Activated CD4-positive, alpha-beta T cell treated with anti-CD3 and anti-CD28 coated beads, Interleukin-2, amount 50 U/mL, for 1 hour (primary cell): ENCODE measurements around the gene PSMB2.
"Not testable (repeated sequence)": the region's sequence is repeated elsewhere in the genome, so short reads cannot be mapped to it uniquely, and the experiment has no call there.

Source experiments
- DNase-seq: peaks from one replicate; pipeline ENCODE4 v3.0.0-alpha.2; 2020

PSMB2 gene

DNA sequence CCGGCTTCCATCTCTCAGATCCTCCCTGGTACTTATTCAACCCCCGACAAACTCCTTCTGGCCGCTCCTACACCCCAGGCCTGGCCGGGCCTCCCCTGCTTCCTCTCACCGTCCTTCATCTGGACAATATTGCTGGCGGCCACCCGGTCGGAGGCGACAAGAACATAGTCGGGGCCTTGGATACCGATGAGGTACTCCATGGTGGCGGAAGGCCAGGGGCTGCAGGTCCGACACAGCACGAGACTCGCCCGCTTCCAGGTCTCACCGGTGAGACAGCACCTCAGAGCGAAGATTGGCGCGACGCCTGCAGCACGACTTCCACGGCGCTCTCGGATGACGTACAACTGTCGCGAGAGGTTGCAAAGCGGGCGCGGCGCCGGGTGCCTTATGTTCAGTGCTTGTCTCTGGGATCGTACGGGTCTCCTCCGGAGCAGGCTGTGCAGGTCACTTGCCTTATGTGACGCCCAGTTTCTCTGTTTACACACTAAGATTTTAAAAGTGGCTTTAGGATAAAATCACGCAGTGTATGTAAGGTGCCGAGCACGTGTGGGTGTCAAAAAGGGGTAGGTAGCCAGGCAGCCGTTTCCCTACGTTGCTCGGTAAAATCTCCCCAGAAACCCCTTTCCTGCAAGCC is at the start of gene PSMB2:
Gene PSMB2, minus strand, starts transcription at position 294 of the 634 bp plus-strand sequence. Its CDS starts 94 bp downstream, at position 200.
- peak; percentile 97 for DNase-seq

GRCh38 chr1:35691080-35691479 is 49.8 kb upstream of the PSMB2 start:
- no peak for DNase-seq

DNA sequence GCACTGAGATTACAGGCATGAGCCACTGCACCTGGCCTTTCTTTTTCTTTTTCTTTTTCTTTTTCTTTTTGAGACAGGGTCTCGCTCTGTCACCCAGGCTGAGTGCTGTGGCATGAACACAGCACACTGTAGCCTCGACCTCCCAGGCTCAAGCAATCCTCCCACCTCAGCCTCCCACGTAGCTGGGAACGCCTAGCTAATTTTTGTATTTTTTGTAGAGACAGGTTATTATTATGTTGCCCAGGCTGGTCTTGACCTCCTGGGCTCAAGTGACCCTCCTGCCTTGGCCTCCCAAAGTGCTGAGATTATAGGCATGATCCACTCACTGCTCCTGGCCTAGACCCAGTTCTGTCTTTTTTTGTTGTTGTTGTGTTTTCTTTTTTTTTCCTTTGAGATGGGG is 48.8 kb upstream of the PSMB2 start:
- not testable (repeated sequence) for DNase-seq

DNA sequence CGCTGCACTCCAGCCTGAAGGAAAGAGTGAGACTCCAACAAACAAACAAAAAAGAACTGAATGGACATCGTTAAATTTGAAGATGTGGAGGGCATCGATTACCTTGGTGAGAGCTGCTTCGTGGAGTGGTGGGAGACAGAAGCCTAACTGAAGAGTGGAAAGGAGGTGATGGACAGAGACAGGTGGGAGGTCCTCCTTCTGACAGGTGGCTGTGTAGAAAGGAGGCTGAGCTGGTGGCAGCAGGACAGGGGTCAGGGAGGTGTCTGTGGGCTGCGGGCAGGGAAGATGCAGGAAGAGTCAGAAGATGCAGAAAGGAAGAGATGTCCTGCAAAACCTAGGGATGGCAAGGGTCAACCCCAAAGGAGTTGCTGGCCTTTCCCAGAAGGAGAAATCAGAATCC is 46.8 kb upstream of the PSMB2 start:
- no peak for DNase-seq

DNA sequence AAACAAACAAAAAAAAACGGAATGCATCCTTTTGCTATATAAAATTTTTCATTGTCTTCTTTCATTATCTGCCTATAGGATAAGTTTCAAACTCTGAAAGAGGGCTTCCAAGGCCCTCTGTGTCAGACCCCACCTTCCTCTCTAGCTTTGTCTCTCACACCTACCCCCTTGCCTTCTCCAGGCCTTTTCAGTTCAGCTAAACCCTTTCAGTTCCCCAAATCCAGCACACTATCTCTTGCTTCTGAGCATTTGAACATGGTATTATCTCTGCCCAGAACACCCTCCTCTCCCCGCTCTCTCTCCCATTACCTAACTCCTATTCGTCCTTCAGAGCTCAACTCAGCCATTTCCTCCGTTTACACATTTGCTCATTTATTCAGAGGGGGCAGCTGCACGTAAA is 41.7 kb upstream of the PSMB2 start:
- no peak for DNase-seq

GRCh38 chr1:35680271-35680670 is 38.9 kb upstream of the PSMB2 start:
- DNase-seq = no peak

DNA sequence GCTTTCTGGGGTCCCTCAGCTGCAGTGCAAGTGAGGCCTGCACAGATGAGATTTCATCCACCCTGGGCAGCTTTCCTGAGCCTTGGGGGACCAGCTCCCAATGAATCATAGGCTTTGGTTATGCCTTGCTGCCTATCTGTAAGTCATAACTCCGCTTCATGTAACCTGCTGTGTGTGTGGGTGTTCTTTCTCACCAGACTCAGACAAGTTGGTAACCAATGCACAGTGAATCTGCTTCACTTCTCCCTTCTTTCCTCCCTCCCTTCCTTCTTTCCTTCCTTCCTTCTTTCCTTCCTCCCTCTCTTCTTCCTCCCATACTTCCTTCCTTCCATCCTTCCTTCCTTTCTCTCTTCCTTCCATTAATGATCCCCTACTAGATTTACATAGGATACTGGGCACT is 34.4 kb upstream of the PSMB2 start:
- no peak for DNase-seq

DNA sequence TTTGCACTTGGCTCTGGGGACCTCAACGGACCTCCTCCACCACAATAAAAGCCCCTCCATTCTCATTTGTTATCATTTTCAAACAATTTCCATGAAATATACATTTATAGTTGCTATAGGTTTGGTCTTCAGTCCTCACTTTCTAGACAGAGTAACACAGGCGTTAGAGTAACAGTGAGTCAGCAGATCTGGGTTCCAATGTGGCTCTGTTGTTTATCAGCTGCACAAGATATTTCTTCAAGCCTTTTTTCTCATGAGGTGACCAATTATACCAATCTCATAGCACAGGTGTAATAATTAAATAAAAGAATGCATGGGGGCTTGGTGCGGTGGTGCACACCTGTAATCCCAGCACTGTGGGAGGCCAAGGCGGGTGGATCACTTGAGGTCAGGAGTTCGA is 32.8 kb upstream of the PSMB2 start:
- no peak for DNase-seq

GRCh38 chr1:35672116-35672515 is 30.8 kb upstream of the PSMB2 start:
- DNase-seq = no peak

DNA sequence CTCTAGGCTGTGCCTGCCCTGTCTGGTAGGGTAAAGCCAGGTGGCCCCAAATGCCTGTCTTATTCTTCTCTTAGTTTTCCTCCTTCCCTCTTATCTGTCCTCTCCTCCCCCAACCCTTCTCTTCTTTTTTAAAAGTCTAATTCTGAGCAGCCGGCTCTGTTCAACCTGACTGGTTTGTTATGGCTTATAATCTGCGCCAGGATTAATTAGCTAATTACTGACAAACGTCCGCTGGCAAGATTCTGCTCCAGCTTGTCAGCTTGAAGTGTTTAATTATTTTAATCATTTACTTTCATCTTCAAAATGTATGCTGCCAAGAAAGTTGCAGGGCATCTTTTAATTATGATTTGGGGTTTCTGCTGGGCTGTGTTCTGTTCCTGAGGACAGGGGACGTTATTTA is 27.2 kb upstream of the PSMB2 start:
- no peak for DNase-seq

GRCh38 chr1:35666916-35667315 is 25.6 kb upstream of the PSMB2 start:
- no peak for DNase-seq

DNA sequence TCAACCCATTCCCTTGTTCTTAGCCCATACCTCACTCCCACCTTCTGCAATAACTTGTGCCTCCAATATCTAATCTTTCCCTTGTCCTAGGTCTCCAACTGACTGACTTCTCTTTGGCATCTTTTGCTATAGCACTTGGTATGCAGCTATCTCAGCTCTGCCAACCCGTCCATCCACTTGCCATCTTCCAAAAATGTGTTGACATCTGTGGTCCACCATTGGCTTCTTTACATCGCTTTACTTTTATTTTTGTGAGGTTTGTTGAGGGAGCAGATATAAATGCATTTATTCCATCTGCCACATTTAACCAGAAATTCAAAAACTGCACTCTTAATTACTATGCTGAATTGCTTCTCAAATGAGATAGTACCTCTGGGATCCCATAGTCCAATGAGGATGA is 24.9 kb upstream of the PSMB2 start:
- DNase-seq = no peak

DNA sequence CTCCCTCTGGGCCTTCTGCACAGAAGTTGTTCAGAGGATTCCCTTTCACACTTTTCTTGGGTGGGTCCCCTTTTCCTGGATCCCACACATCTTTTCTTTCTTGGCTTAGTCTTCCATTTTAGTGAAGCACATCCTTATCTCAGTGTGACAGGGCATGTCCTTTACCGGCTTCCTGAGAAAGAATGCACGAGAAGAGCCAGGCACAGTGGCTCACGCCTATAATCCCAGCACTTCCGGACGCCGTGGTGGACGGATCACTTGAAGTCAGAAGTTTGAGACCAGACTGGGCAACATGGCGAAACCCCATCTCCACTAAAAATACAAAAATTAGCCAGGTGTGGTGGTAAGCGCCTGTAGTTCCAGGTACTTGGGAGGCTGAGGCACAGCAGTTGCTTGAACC is 22.1 kb upstream of the PSMB2 start:
- DNase-seq = no peak

DNA sequence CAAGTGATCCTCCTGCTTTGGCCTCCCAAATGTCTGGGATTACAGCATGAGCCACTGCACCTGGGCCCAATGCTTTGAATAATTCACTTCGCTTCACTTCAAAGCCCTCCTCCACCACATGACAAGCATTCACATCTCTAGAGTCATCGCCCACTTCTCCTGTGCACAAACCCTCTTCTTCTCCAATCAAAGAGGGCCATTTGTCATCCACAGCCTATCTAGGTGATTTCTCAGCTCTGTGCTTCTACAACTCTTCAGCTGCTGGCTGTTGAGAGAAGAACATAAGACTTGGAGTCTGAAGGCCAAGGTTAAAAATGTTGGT is 20.1 kb upstream of the PSMB2 start:
- no peak for DNase-seq

- DNase-seq = no peak
These were observed 19.5 kb upstream of the PSMB2 start for GRCh38 chr1:35660581-35661473.

- DNase-seq = no peak
These were observed 18.3 kb upstream of the PSMB2 start for GRCh38 chr1:35659589-35659988.

DNA sequence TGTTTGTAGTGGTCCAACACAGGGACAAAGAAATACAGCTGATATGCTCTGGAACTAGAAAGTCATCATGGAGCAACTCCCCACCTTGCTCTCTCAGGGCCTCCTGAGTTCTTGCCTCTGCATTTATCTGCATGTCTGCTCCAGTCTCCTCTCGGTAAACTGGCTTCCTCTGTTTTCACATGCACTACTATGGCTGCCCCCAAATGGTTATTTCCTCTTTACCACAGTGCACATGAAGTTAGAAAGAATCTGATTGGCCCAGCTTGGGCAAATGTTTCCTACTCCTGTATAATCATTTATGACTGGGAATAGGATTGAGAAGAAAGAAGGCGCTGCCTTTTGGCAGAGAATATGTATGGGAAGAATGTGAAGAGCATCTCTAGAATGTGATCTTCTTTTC is 16.5 kb upstream of the PSMB2 start:
- no peak for DNase-seq

- DNase-seq = no peak
These were observed 15.5 kb upstream of the PSMB2 start for GRCh38 chr1:35656863-35657232.

- no peak for DNase-seq
These were observed 15.0 kb upstream of the PSMB2 start for GRCh38 chr1:35656148-35656862.

DNA sequence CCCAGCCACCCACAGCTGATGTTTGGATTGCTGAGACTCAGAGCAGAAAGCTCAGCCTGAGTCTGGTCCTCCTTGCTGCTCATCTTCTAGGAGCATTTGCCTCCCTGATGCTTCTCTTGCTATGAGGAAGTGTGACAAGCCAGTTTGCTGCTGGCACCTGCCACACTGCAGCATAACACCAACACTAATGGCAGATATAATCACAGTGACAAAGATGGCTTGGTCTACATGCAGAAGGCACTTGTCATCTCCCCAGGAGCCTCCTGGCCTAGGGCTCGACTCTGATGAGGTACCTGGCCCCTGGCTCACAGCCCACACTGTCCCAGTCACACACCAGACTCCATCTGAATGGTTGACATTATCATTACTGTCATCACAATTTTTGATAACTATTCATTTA is 13.9 kb upstream of the PSMB2 start:
- DNase-seq = no peak

GRCh38 chr1:35650416-35650815 is 9.1 kb upstream of the PSMB2 start:
- DNase-seq = no peak

DNA sequence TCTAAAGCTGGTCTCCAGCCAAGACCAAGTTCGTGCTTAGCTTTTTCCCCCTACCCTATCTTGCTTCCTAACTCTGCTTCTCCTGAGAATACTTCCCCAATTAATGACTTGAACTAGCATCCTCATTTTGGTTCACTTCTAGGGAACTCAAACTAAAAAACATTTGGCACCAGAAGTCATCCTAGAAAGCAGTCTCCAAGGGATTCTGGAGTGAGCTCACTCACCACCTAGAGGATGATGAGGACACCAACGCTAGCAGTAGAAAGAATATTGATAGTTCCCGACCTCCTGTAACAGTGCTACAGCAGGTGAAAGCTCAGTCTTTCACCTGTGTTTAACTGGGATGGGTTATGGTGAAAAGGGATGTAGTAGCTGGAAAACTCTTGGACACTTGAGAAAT is 4.7 kb upstream of the PSMB2 start:
- DNase-seq = no peak

GRCh38 chr1:35644204-35644603 is 2.9 kb upstream of the PSMB2 start:
- DNase-seq = no peak

DNA sequence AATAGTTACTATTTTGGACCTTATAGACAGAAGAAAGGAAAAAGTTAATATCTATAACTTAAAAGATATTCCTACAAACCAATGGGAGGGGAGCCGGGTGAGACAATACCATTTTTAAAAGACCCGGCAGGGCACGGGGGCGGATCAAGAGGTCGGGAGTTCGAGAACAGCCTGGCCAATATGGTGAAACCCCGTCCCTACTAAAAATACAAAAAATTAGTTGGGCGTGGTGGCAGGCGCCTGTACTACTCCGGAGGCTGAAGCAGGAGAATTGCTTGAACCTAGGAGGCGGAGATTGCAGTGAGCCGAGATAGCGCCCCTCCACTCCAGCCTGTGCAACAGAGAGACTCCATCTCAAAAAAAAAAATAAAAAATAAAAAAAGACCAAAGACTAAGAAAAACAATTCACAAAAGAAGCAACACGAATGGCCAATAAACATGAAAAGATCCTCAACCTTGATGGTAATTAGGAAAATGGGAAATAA is 1.2 kb upstream of the PSMB2 start:
- DNase-seq = no peak
